ENCODE data around the gene KLK7.

DNA sequence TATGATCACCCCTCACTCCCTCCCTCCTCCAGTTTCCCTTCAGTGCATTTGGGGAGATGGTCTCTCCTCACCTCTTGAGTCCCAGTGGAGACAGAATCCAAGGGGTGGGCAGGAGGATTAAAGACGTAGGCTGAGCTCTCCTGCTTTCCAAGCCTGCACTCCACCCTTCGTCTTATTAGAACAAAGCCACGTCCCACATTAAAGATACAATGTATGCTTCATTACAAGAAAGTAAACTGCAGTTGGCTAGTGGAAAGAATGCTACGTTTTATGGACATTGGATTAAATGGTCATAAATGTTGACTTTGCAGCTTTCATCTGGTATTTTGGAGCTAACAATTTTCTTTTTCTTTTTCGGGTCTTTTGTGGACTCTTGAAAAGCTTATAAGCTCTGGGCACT, 44.2 kb upstream of the KLK7 start:
- TF ChIP-seq, protein P1, sequence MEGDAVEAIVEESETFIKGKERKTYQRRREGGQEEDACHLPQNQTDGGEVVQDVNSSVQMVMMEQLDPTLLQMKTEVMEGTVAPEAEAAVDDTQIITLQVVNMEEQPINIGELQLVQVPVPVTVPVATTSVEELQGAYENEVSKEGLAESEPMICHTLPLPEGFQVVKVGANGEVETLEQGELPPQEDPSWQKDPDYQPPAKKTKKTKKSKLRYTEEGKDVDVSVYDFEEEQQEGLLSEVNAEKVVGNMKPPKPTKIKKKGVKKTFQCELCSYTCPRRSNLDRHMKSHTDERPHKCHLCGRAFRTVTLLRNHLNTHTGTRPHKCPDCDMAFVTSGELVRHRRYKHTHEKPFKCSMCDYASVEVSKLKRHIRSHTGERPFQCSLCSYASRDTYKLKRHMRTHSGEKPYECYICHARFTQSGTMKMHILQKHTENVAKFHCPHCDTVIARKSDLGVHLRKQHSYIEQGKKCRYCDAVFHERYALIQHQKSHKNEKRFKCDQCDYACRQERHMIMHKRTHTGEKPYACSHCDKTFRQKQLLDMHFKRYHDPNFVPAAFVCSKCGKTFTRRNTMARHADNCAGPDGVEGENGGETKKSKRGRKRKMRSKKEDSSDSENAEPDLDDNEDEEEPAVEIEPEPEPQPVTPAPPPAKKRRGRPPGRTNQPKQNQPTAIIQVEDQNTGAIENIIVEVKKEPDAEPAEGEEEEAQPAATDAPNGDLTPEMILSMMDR (IDR thresholded peaks at IDR 0.05): no peak
- no peak for TF ChIP-seq POLR2A (IDR thresholded peaks at IDR 0.05)

Measured in thyroid gland (tissue), 4 donors.